ACC112 (cell line): ENCODE results near the gene INPP5A.

ENCODE experiments used
- H2AFZ ChIP-seq: fragments of 200-600 bp; sonication (generic); one replicate; pipeline ENCODE4 v1.6.0; 2017; ENCODE audit warnings: antibody characterized with exemption, low read length; ENCODE audit not compliant: unreplicated experiment
- H3K27ac ChIP-seq: fragments of 200-600 bp; sonication (generic); 2 replicates; pipeline ENCODE4 v1.5.1; 2014; ENCODE audit warnings: low read depth, mild to moderate bottlenecking, antibody characterized with exemption, low read length, moderate library complexity
- H3K27me3 ChIP-seq: fragments of 200-600 bp; sonication (generic); 2 replicates; pipeline ENCODE4 v1.6.1; 2014; ENCODE audit warnings: mild to moderate bottlenecking, antibody characterized with exemption, low read length, moderate library complexity, mixed read lengths; ENCODE audit not compliant: insufficient read depth
- H3K36me3 ChIP-seq: fragments of 200-600 bp; sonication (generic); 2 replicates; pipeline ENCODE4 v1.6.1; 2016; ENCODE audit warnings: mild to moderate bottlenecking, antibody characterized with exemption, low read length, moderate library complexity, mixed read lengths; ENCODE audit not compliant: insufficient read depth
- H3K4me1 ChIP-seq: fragments of 200-600 bp; sonication (generic); one replicate; pipeline ENCODE4 v1.6.1; 2016; ENCODE audit warnings: low read length, mixed read lengths; ENCODE audit not compliant: insufficient read depth, unreplicated experiment, control insufficient read depth
- H3K4me3 ChIP-seq: fragments of 200-600 bp; sonication (generic); 2 replicates; pipeline ENCODE4 v1.5.1; 2014; ENCODE audit warnings: mild to moderate bottlenecking, low read depth, low read length
- H3K79me2 ChIP-seq: fragments of 200-600 bp; sonication (generic); one replicate; pipeline ENCODE4 v1.6.0; 2016; ENCODE audit warnings: low read length; ENCODE audit not compliant: control insufficient read depth, unreplicated experiment, insufficient read depth

The INPP5A gene

GRCh38 chr10:132607491-132607890, 69.9 kb downstream of the INPP5A start:
- Histone ChIP-seq H3K27me3 (no peaks in the 10 kb centered on the region), H2AFZ (no peak overlapping the region), H3K4me1 (no peaks in the 10 kb centered on the region), H3K4me3 (no peak overlapping the region), H3K79me2 (no peaks in the 10 kb centered on the region), H3K27ac (no peak overlapping the region), H3K36me3 (no peaks in the 10 kb centered on the region)

DNA sequence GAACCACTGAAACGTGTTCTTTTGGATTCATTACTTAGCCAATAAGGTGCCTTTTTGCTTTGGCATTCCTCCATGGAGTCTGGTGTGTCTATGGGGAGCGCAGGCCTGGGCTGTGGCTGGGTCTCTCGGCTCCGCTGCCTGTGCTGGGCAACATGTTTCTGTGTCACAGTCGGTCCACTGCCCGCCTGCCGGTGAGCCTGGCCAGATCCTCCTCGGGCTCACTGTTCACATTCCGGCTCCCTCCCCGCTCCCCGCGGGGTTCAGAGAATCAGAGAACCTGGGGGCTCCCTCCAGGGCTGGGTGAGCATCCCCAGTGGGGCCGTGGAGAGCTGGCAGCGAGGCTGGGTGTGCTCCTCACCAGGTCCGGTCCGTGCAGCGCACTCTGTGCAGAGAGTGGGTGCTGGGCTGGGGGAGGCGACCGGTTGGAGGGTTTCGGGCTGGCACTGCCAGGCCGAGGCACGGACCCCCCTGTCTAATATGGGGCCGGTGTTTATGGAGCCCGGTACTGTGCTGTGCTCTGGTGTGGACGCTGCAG, 70.4 kb downstream of the INPP5A start:
- no peaks in the 10 kb centered on the region for H3K27me3 ChIP-seq
- H3K79me2 ChIP-seq: no peaks in the 10 kb centered on the region
- no peaks in the 10 kb centered on the region for H3K36me3 ChIP-seq
- no peak overlapping the region for H2AFZ ChIP-seq
- no peak overlapping the region for H3K4me3 ChIP-seq
- H3K27ac ChIP-seq: no peak overlapping the region
- no peaks in the 10 kb centered on the region for H3K4me1 ChIP-seq

DNA sequence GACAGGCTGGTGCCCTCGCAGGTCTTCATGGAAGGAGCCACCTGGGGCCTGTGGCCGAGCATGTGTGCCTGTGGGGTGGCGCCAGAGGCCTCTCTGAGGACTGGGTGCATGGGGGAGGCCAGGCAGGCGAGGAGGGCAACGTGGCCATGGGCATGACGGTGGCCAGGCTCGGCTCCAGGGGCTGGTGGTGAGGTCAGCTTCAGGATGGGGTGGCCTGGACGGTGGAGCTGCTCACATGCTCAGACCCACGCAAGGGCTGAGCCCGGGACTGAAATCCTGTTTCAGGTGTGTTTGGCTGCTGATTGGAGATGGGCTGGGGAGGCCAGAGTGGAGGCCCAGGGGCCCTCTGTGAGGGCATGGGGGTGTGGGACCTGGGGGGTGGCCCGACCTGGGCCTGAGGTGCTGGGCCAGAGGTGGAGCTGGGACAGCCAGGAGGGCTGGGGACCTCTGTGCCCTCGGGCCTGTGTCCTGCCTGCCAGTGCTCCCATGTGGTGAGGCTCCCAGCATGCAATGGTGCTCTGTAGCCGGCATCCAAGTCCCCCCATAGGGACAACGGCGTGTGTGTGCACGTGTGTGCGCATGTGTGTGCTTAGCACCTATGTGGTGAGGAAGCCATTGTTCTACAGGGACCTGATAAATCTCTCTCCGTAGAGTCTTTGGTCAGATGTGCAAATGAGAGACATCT, 71.1 kb downstream of the INPP5A start:
- no peak overlapping the region for H3K27ac ChIP-seq
- no peaks in the 10 kb centered on the region for H3K79me2 ChIP-seq

DNA sequence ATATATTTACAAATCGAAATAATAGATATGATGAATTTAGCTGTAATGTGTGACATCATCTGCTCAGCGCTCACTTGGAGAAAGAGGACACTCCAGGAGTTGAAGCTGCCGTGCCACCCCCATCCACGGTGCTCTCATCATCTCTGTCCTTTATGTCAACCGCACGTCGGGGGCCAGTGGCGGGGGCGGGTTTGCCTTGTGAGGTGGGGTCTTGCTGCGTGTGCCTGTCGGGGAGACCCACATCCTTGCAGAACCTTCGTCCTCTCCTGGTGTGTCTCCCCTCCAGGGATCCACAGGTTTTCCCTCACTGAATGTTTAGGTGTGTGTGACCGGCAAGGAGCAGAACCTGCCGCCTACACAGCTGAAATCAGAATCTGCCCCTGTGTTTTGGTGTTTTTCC, 71.6 kb downstream of the INPP5A start:
- Histone ChIP-seq H3K79me2 (no peaks in the 10 kb centered on the region), H3K4me3 (no peak overlapping the region), H2AFZ (no peak overlapping the region), H3K27me3 (no peaks in the 10 kb centered on the region), H3K4me1 (no peaks in the 10 kb centered on the region), H3K36me3 (no peaks in the 10 kb centered on the region), H3K27ac (no peak overlapping the region)

More for the DNA sequence above, 71.1 kb downstream of the INPP5A start:
- Histone ChIP-seq H3K4me3 (no peak overlapping the region), H3K27me3 (no peaks in the 10 kb centered on the region), H3K36me3 (no peaks in the 10 kb centered on the region), H3K4me1 (no peaks in the 10 kb centered on the region), H2AFZ (no peak overlapping the region)

DNA sequence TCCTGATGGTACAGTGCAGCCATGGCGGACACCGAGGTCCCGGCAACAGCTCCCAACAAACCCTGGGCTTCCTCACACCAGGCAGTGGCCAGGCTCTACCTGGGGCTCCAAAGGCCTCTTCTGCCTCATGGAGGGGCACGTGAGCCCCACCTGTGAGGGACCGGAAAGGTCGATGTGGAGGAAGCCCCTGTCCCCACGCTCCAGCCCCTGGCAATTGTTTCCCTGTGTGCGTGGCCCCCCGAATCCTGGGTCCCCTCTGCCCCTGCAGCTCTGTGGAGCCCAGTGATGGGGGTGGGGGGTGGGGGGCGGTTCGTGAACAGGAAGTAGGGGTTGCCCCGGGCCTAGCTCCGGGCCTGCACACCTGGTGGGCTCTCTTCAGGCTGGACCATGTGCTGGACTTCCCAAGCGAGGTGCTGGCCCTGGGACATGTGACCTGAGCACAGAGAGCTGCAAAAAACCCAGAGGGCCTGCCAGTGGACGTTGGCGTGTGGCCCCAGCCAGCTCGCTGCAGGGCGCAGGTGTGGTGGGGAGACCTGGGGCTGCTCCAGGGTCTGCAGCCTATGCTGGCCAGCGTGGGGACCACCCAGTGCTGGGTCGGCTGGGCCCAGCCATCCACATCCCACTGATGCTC, 72.6 kb downstream of the INPP5A start:
- no peaks in the 10 kb centered on the region for H3K4me1 ChIP-seq

DNA sequence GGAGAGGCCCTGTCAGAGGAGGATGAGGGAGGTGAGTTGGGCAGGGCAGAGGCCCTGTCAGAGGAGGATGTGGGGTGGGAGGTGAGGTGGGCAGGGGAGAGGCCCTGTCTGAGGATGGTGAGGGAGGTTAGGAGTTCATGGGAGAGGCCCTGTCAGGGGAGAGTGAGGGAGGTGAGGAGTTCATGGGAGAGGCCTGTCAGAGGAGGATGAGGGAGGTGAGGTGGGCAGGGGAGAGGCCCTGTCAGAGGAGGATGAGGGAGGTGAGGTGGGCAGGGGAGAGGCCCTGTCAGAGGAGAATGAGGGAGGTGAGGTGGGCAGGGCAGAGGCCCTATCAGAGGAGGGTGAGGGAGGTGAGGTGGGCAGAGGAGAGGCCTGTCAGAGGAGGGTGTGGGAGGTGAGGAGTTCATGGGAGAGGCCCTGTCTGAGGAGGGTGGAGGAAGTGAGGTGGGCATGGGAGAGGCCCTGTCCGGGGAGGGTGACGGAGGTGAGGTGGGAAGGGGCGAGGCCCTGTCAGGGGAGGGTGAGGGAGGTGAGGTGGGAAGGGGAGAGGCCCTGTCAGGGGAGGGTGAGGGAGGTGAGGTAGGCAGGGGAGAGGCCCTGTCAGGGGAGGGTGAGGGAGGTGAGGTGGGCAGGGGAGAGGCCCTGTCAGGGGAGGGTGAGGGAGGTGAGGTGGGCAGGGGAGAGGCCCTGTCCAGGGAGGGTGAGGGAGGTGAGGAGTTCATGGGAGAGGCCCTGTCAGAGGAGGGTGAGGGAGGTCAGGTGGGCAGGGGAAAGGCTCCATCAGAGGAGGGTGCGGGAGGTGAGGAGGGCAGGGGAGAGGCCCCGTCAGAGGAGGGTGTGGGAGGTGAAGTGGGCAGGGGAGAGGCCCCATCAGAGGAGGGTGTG, 73.7 kb downstream of the INPP5A start:
- Histone ChIP-seq H3K79me2 (no peaks in the 10 kb centered on the region), H3K27me3 (no peaks in the 10 kb centered on the region), H3K36me3 (no peaks in the 10 kb centered on the region), H3K4me1 (no peaks in the 10 kb centered on the region), H2AFZ (no peak overlapping the region), H3K27ac (no peak overlapping the region), H3K4me3 (no peak overlapping the region)

More for the DNA sequence above, 72.6 kb downstream of the INPP5A start:
- H3K36me3 ChIP-seq: no peaks in the 10 kb centered on the region
- H3K27me3 ChIP-seq: no peaks in the 10 kb centered on the region
- H2AFZ ChIP-seq: no peak overlapping the region
- no peak overlapping the region for H3K27ac ChIP-seq
- no peaks in the 10 kb centered on the region for H3K79me2 ChIP-seq
- no peak overlapping the region for H3K4me3 ChIP-seq

DNA sequence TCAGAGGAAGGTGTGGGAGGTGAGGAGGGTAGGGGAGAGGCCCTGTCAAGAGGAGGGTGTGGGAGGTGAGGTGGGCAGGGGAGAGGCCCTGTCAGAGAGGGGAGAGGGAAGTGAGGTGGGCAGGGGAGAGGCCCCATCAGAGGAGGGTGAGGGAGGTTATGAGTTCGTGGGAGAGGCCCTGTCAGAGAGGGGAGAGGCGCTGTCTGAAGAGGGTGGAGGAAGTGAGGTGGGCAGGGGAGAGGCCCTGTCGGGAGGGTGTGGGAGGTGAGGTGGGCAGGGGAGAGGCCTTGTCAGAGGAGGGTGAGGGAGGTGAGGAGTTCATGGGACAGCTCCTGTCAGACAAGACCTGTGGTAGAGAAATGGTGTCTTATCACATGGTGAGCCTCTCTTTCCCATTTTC, 74.4 kb downstream of the INPP5A start:
- Histone ChIP-seq H3K27ac (no peak overlapping the region), H3K36me3 (no peaks in the 10 kb centered on the region), H3K4me3 (no peak overlapping the region), H3K79me2 (no peaks in the 10 kb centered on the region), H2AFZ (no peak overlapping the region), H3K27me3 (no peaks in the 10 kb centered on the region), H3K4me1 (no peaks in the 10 kb centered on the region)

- H3K27me3 ChIP-seq: no peaks in the 10 kb centered on the region
- no peak overlapping the region for H2AFZ ChIP-seq
- no peak overlapping the region for H3K27ac ChIP-seq
- no peaks in the 10 kb centered on the region for H3K36me3 ChIP-seq
- H3K79me2 ChIP-seq: no peaks in the 10 kb centered on the region
- no peak overlapping the region for H3K4me3 ChIP-seq
- no peaks in the 10 kb centered on the region for H3K4me1 ChIP-seq
These were observed 75.3 kb downstream of the INPP5A start for GRCh38 chr10:132612571-132613504.

- H3K36me3 ChIP-seq: no peaks in the 10 kb centered on the region
- no peaks in the 10 kb centered on the region for H3K4me1 ChIP-seq
- no peak overlapping the region for H3K27ac ChIP-seq
- no peak overlapping the region for H2AFZ ChIP-seq
- no peak overlapping the region for H3K4me3 ChIP-seq
- no peaks in the 10 kb centered on the region for H3K27me3 ChIP-seq
- H3K79me2 ChIP-seq: no peaks in the 10 kb centered on the region
These were observed 76.2 kb downstream of the INPP5A start for GRCh38 chr10:132613566-132614348.
